Fibroblast of upper back skin (primary cell): ENCODE measurements around the gene ABHD8.
"Not testable (repeated sequence)": the region's sequence is repeated elsewhere in the genome, so short reads cannot be mapped to it uniquely, and the experiment has no call there.

Experiments used
- DNase-seq: peaks from one replicate; pipeline ENCODE4 v3.0.0-alpha.2; 2013

ABHD8 gene

GRCh38 chr19:17319473-17320238 lies 16.4 kb upstream of the ABHD8 start:
- no peak for DNase-seq

GRCh38 chr19:17318966-17319365 lies 15.7 kb upstream of the ABHD8 start:
- DNase-seq = no peak

GRCh38 chr19:17314007-17314593 lies 10.9 kb upstream of the ABHD8 start:
- DNase-seq = no peak

- DNase-seq = no peak
Observed at GRCh38 chr19:17312189-17313113, 9.2 kb upstream of the ABHD8 start.

GRCh38 chr19:17311455-17312188 lies 8.4 kb upstream of the ABHD8 start:
- DNase-seq = peak; percentile 55

GRCh38 chr19:17309965-17310461 lies 6.8 kb upstream of the ABHD8 start:
- DNase-seq = no peak

- peak; percentile 100 for DNase-seq
Observed at GRCh38 chr19:17309198-17309964, 6.2 kb upstream of the ABHD8 start, which contains the start of gene DDA1. TSS of gene DDA1 (plus strand) at chr19:17309563. CDS start at chr19:17309655, 92 bp downstream.

GRCh38 chr19:17307876-17308377 lies 4.7 kb upstream of the ABHD8 start:
- DNase-seq = no peak

- DNase-seq = no peak
Observed at GRCh38 chr19:17306285-17306714, 3.1 kb upstream of the ABHD8 start.

GRCh38 chr19:17305517-17306284 lies 2.5 kb upstream of the ABHD8 start, which contains the start of gene MRPL34:
TSS of gene MRPL34 (plus strand) at chr19:17305872. CDS start at chr19:17305893, 21 bp downstream.
- DNase-seq = peak; percentile 99

GRCh38 chr19:17305216-17305516 lies 1.9 kb upstream of the ABHD8 start:
- no peak for DNase-seq

GRCh38 chr19:17304386-17305215 lies 1.4 kb upstream of the ABHD8 start:
- no peak for DNase-seq

GRCh38 chr19:17303940-17304267 lies 679 bp upstream of the ABHD8 start:
- no peak for DNase-seq

- DNase-seq = no peak
Observed at GRCh38 chr19:17302391-17303166, 646 bp downstream of the ABHD8 start.

GRCh38 chr19:17300992-17301619 lies 2.1 kb downstream of the ABHD8 start:
- DNase-seq = no peak

GRCh38 chr19:17296976-17297375 lies 6.2 kb downstream of the ABHD8 start:
- no peak for DNase-seq

- DNase-seq = no peak
Observed at GRCh38 chr19:17296273-17296672, 7.0 kb downstream of the ABHD8 start.

GRCh38 chr19:17295551-17295950 lies 7.7 kb downstream of the ABHD8 start:
- not testable (repeated sequence) for DNase-seq
